Gastrocnemius medialis (tissue), 4 donors: Measurements from ENCODE around the gene MRTFA.

Experiments
- CTCF ChIP-seq, 5 experiments: fragments of 450-650 bp in 3 of 5; fragments of 200-600 bp in 2 of 5; sonication (generic) in 2 of 5; IDR thresholded peaks in 4 of 5; conservative IDR thresholded peaks in 1 of 5; 1 replicate in 4 of 5; 2 replicates in 1 of 5; pipeline ENCODE4 v1.5.1; 2016 to 2019; ENCODE audit warnings: antibody characterized with exemption in 5 of 5, mild to moderate bottlenecking in 3 of 5, moderate library complexity in 3 of 5
- POLR2A ChIP-seq, 2 donors: fragments of 450-650 bp; IDR thresholded peaks; one replicate each; pipeline ENCODE4 v1.6.1; 2017; ENCODE audit warnings: antibody characterized with exemption in 2 of 2, mild to moderate bottlenecking in 2 of 2, moderate library complexity in 2 of 2

GRCh38 chr22:40426594-40427333 lies 209.8 kb downstream of the MRTFA start:
- TF ChIP-seq POLR2A (IDR thresholded peaks at IDR 0.05), result no peak
- TF ChIP-seq CTCF (IDR thresholded peaks at IDR 0.05 in 4 of 5, conservative IDR thresholded peaks at IDR 0.05 in 1 of 5), result no peak
